ENCODE measurements around the gene MYH16. TPM values are rescaled to one million over a fixed set of nuclear protein-coding genes. Genes with fewer than 3 reads are reported as not detected.

The MYH16 gene
- total RNA-seq, 1 donor from 2014 or later = not detected

DNA sequence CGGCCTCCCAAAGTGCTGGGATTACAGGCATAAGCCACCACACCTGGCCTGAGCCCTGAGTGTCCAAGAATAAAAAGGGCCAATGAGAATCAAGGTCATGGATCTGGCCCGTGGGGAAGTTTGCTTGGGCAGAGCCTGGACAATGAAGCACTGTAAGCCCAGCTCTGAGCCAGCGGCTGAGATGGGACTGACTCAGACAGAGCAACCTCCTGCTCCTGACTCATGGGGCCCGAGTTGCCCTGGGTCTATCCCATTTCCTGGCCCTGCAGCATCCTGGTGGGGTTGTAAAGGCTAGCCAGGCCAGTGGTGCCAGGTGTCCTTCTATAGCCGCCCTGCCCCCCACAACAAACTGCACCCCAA is 5.2 kb upstream of the MYH16 start:
- no peak overlapping the region for H3K4me3 Mint-ChIP-seq
- TF ChIP-seq, protein P1, sequence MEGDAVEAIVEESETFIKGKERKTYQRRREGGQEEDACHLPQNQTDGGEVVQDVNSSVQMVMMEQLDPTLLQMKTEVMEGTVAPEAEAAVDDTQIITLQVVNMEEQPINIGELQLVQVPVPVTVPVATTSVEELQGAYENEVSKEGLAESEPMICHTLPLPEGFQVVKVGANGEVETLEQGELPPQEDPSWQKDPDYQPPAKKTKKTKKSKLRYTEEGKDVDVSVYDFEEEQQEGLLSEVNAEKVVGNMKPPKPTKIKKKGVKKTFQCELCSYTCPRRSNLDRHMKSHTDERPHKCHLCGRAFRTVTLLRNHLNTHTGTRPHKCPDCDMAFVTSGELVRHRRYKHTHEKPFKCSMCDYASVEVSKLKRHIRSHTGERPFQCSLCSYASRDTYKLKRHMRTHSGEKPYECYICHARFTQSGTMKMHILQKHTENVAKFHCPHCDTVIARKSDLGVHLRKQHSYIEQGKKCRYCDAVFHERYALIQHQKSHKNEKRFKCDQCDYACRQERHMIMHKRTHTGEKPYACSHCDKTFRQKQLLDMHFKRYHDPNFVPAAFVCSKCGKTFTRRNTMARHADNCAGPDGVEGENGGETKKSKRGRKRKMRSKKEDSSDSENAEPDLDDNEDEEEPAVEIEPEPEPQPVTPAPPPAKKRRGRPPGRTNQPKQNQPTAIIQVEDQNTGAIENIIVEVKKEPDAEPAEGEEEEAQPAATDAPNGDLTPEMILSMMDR (IDR thresholded peaks at IDR 0.05) = no peak
- TF ChIP-seq EZH2phosphoT487 (IDR thresholded peaks at IDR 0.05) = no peak
- TF ChIP-seq EZH2 (IDR thresholded peaks at IDR 0.05) = no peak
- H3K9me3 Mint-ChIP-seq = no peaks in the 10 kb centered on the region
- no peaks in the 10 kb centered on the region for H3K36me3 Mint-ChIP-seq
- H3K9ac ChIP-seq = no peak overlapping the region
- H3K4me1 ChIP-seq = no peaks in the 10 kb centered on the region
- H3K4me2 ChIP-seq = no peak overlapping the region
- H3K9me3 ChIP-seq (ENCODE audit: low read depth) = no peaks in the 10 kb centered on the region
- no peak overlapping the region for H3K27ac ChIP-seq
- no peaks in the 10 kb centered on the region for H3K27me3 ChIP-seq
- H3K36me3 ChIP-seq = no peaks in the 10 kb centered on the region
- H3K27me3 Mint-ChIP-seq (ENCODE audit: insufficient read depth, low read depth) = peaks cover 12% of the 10 kb centered on the region
- no peak for DNase-seq (ENCODE audit: low spot score)
- H3K27ac Mint-ChIP-seq = no peak overlapping the region
- no peaks in the 10 kb centered on the region for H3K79me2 ChIP-seq (ENCODE audit: low read depth)
- H4K20me1 ChIP-seq (ENCODE audit: low read depth) = no peaks in the 10 kb centered on the region
- H2AFZ ChIP-seq (replicated peaks) = no peak overlapping the region
- H3K4me3 ChIP-seq = no peak overlapping the region
- no peaks in the 10 kb centered on the region for H3F3A ChIP-seq (ENCODE audit: low read depth)
- no peaks in the 10 kb centered on the region for H3K4me1 Mint-ChIP-seq

- Histone ChIP-seq H3F3A (ENCODE audit: low read depth) (no peaks in the 10 kb centered on the region), H4K20me1 (ENCODE audit: low read depth) (no peaks in the 10 kb centered on the region), H3K4me2 (no peak overlapping the region), H3K4me1 (no peaks in the 10 kb centered on the region), H3K9me3 (ENCODE audit: low read depth) (no peaks in the 10 kb centered on the region), H3K79me2 (ENCODE audit: low read depth) (no peaks in the 10 kb centered on the region), H3K27me3 (no peaks in the 10 kb centered on the region), H3K27ac (no peak overlapping the region), H2AFZ (replicated peaks) (no peak overlapping the region), H3K9ac (no peak overlapping the region), H3K4me3 (no peak overlapping the region), H3K36me3 (no peaks in the 10 kb centered on the region)
- Mint-ChIP-seq H3K9me3 (no peaks in the 10 kb centered on the region), H3K27me3 (ENCODE audit: insufficient read depth, low read depth) (peaks cover 8% of the 10 kb centered on the region), H3K4me1 (no peaks in the 10 kb centered on the region), H3K4me3 (no peak overlapping the region), H3K36me3 (no peaks in the 10 kb centered on the region), H3K27ac (no peak overlapping the region)
- TF ChIP-seq EZH2phosphoT487 (IDR thresholded peaks at IDR 0.05) = no peak
- TF ChIP-seq EZH2 (IDR thresholded peaks at IDR 0.05) = no peak
- TF ChIP-seq, protein P1 (IDR thresholded peaks at IDR 0.05) = no peak
- no peak for DNase-seq (ENCODE audit: low spot score)
Observed at GRCh38 chr7:99267841-99268576, 4.6 kb upstream of the MYH16 start.

DNA sequence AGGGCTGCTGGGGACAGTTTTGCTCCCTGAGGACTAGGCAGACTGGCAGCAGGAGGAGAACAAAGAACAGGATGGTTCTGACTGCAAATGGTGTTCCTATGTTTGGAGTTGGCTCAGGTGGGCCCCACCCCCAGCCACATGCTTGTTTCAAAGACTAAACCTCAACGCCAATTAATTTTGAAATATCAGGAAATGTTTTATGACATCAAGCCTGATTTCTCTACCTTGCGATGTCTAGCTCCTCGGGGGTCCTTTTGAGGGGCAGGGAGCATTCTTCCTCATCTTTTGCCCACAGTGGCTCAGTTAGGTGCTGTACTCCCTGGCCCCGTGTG is 4.1 kb upstream of the MYH16 start:
- H3K27ac ChIP-seq = no peak overlapping the region
- DNase-seq (ENCODE audit: low spot score) = no peak
- Mint-ChIP-seq H3K27me3 (ENCODE audit: insufficient read depth, low read depth) (peaks cover 4% of the 10 kb centered on the region), H3K9me3 (no peaks in the 10 kb centered on the region), H3K27ac (no peak overlapping the region), H3K4me1 (no peaks in the 10 kb centered on the region), H3K36me3 (no peaks in the 10 kb centered on the region), H3K4me3 (no peak overlapping the region)
- no peak overlapping the region for H3K9ac ChIP-seq
- no peak overlapping the region for H3K4me3 ChIP-seq
- H3K4me2 ChIP-seq = no peak overlapping the region
- H3F3A ChIP-seq (ENCODE audit: low read depth) = no peaks in the 10 kb centered on the region
- H3K36me3 ChIP-seq = no peaks in the 10 kb centered on the region
- H2AFZ ChIP-seq (replicated peaks) = no peak overlapping the region
- TF ChIP-seq, protein P1 (IDR thresholded peaks at IDR 0.05) = no peak
- TF ChIP-seq EZH2 (IDR thresholded peaks at IDR 0.05) = no peak
- no peak for TF ChIP-seq EZH2phosphoT487 (IDR thresholded peaks at IDR 0.05)
- H3K4me1 ChIP-seq = no peaks in the 10 kb centered on the region
- H3K79me2 ChIP-seq (ENCODE audit: low read depth) = no peaks in the 10 kb centered on the region
- no peaks in the 10 kb centered on the region for H3K9me3 ChIP-seq (ENCODE audit: low read depth)
- no peaks in the 10 kb centered on the region for H4K20me1 ChIP-seq (ENCODE audit: low read depth)
- H3K27me3 ChIP-seq = no peaks in the 10 kb centered on the region
